ENCODE data around the gene RIMBP2. TPM values are rescaled to one million over a fixed set of nuclear protein-coding genes. Genes with fewer than 3 reads are reported as not detected.

Gene RIMBP2
- total RNA-seq, 1 donor from 2014 or later = 0.99 TPM

- Histone ChIP-seq H4K20me1 (ENCODE audit: low read depth) (no peaks in the 10 kb centered on the region), H3K36me3 (no peaks in the 10 kb centered on the region), H3K9me3 (ENCODE audit: low read depth) (no peaks in the 10 kb centered on the region), H3K79me2 (ENCODE audit: low read depth) (no peaks in the 10 kb centered on the region), H2AFZ (replicated peaks) (no peak overlapping the region), H3K4me2 (no peak overlapping the region), H3K27me3 (no peaks in the 10 kb centered on the region), H3K9ac (no peak overlapping the region), H3F3A (ENCODE audit: low read depth) (no peaks in the 10 kb centered on the region), H3K27ac (no peak overlapping the region), H3K4me1 (no peaks in the 10 kb centered on the region), H3K4me3 (no peak overlapping the region)
- peaks cover 5% of the 10 kb centered on the region for H3K27me3 Mint-ChIP-seq (ENCODE audit: insufficient read depth, low read depth)
- H3K4me3 Mint-ChIP-seq = no peak overlapping the region
- H3K9me3 Mint-ChIP-seq = peaks cover 2% of the 10 kb centered on the region
- H3K36me3 Mint-ChIP-seq = no peaks in the 10 kb centered on the region
- TF ChIP-seq EZH2 (IDR thresholded peaks at IDR 0.05) (no peak), CTCF (IDR thresholded peaks at IDR 0.05) (no peak), EZH2phosphoT487 (IDR thresholded peaks at IDR 0.05) (no peak)
- no peaks in the 10 kb centered on the region for H3K4me1 Mint-ChIP-seq
- no peak for DNase-seq (ENCODE audit: low spot score)
- H3K27ac Mint-ChIP-seq = no peak overlapping the region
These were observed 177.6 kb downstream of the RIMBP2 start for GRCh38 chr12:130538343-130539095.

- Histone ChIP-seq H3K79me2 (ENCODE audit: low read depth) (no peaks in the 10 kb centered on the region), H3K9ac (no peak overlapping the region), H3F3A (ENCODE audit: low read depth) (no peaks in the 10 kb centered on the region), H3K4me3 (no peak overlapping the region), H3K27me3 (no peaks in the 10 kb centered on the region), H3K9me3 (ENCODE audit: low read depth) (no peaks in the 10 kb centered on the region), H3K27ac (no peak overlapping the region), H4K20me1 (ENCODE audit: low read depth) (no peaks in the 10 kb centered on the region), H2AFZ (replicated peaks) (no peak overlapping the region), H3K36me3 (no peaks in the 10 kb centered on the region), H3K4me2 (no peak overlapping the region), H3K4me1 (no peaks in the 10 kb centered on the region)
- Mint-ChIP-seq H3K4me1 (no peaks in the 10 kb centered on the region), H3K27ac (no peak overlapping the region), H3K36me3 (no peaks in the 10 kb centered on the region), H3K27me3 (ENCODE audit: insufficient read depth, low read depth) (peaks cover 5% of the 10 kb centered on the region), H3K4me3 (no peak overlapping the region), H3K9me3 (peaks cover 2% of the 10 kb centered on the region)
- DNase-seq (ENCODE audit: low spot score) = no peak
- no peak for TF ChIP-seq CTCF (IDR thresholded peaks at IDR 0.05)
- TF ChIP-seq EZH2 (IDR thresholded peaks at IDR 0.05) = no peak
- no peak for TF ChIP-seq EZH2phosphoT487 (IDR thresholded peaks at IDR 0.05)
These were observed 178.4 kb downstream of the RIMBP2 start for GRCh38 chr12:130537655-130538054.

GRCh38 chr12:130537051-130537450, 179.0 kb downstream of the RIMBP2 start:
- H3K9ac ChIP-seq = no peak overlapping the region
- H2AFZ ChIP-seq (replicated peaks) = no peak overlapping the region
- H3K4me1 ChIP-seq = no peaks in the 10 kb centered on the region
- H3K27me3 Mint-ChIP-seq (ENCODE audit: insufficient read depth, low read depth) = peaks cover 5% of the 10 kb centered on the region
- H3K4me2 ChIP-seq = no peak overlapping the region
- H3K27ac ChIP-seq = no peak overlapping the region
- no peaks in the 10 kb centered on the region for H3K9me3 ChIP-seq (ENCODE audit: low read depth)
- H3K36me3 Mint-ChIP-seq = no peaks in the 10 kb centered on the region
- no peak overlapping the region for H3K4me3 Mint-ChIP-seq
- no peak overlapping the region for H3K4me3 ChIP-seq
- no peaks in the 10 kb centered on the region for H3K36me3 ChIP-seq
- no peak overlapping the region for H3K27ac Mint-ChIP-seq
- H3K79me2 ChIP-seq (ENCODE audit: low read depth) = no peaks in the 10 kb centered on the region
- no peaks in the 10 kb centered on the region for H3K4me1 Mint-ChIP-seq
- peaks cover 2% of the 10 kb centered on the region for H3K9me3 Mint-ChIP-seq
- H3F3A ChIP-seq (ENCODE audit: low read depth) = no peaks in the 10 kb centered on the region
- H4K20me1 ChIP-seq (ENCODE audit: low read depth) = no peaks in the 10 kb centered on the region
- no peak for DNase-seq (ENCODE audit: low spot score)
- H3K27me3 ChIP-seq = no peaks in the 10 kb centered on the region
- TF ChIP-seq EZH2phosphoT487 (IDR thresholded peaks at IDR 0.05) = no peak
- TF ChIP-seq CTCF (IDR thresholded peaks at IDR 0.05) = no peak
- no peak for TF ChIP-seq EZH2 (IDR thresholded peaks at IDR 0.05)
